ENCODE measurements around the gene LY6G6F.

- TF ChIP-seq, protein P1, sequence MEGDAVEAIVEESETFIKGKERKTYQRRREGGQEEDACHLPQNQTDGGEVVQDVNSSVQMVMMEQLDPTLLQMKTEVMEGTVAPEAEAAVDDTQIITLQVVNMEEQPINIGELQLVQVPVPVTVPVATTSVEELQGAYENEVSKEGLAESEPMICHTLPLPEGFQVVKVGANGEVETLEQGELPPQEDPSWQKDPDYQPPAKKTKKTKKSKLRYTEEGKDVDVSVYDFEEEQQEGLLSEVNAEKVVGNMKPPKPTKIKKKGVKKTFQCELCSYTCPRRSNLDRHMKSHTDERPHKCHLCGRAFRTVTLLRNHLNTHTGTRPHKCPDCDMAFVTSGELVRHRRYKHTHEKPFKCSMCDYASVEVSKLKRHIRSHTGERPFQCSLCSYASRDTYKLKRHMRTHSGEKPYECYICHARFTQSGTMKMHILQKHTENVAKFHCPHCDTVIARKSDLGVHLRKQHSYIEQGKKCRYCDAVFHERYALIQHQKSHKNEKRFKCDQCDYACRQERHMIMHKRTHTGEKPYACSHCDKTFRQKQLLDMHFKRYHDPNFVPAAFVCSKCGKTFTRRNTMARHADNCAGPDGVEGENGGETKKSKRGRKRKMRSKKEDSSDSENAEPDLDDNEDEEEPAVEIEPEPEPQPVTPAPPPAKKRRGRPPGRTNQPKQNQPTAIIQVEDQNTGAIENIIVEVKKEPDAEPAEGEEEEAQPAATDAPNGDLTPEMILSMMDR (IDR thresholded peaks at IDR 0.05; ENCODE audit: insufficient read depth, low read depth, low read length) = no peak
- no peak for TF ChIP-seq EZH2 (IDR thresholded peaks at IDR 0.05; ENCODE audit: insufficient read depth, low read length)
These were observed 22.9 kb downstream of the LY6G6F start for GRCh38 chr6:31729515-31729978.

All from astrocyte (in vitro differentiated cells and primary cell).